GM23338 (cell line): Measurements from ENCODE around the gene ARRDC4. TPM values are rescaled to one million over a fixed set of nuclear protein-coding genes. Genes with fewer than 3 reads are reported as not detected.

ENCODE experiments used
- ATAC-seq: fragments of 200-7000 bp; cut with Tn5 transposase; 3 replicates; pipeline ENCODE4 v1.9.1; 2020
- DNase-seq: peaks from one replicate; pipeline ENCODE4 v3.0.0-alpha.2; 2015; ENCODE audit warnings: low spot score
- H2AFZ ChIP-seq: fragments of 200-600 bp; sonication (generic); 2 replicates; pipeline ENCODE4 v1.8.0; 2016; ENCODE audit warnings: antibody characterized with exemption, mild to moderate bottlenecking, moderate library complexity
- H3F3A ChIP-seq: fragments of 200-600 bp; sonication (generic); replicated peaks from 2 replicates; pipeline ENCODE4 v1.8.0; 2017; ENCODE audit warnings: antibody characterized with exemption, mixed run types, low read depth
- H3K27ac ChIP-seq: fragments of 200-600 bp; sonication (generic); 2 replicates; pipeline ENCODE4 v1.6.1; 2016; ENCODE audit warnings: low read depth
- H3K27me3 ChIP-seq: fragments of 200-600 bp; sonication (generic); 2 replicates; pipeline ENCODE4 v1.8.0; 2016; ENCODE audit warnings: mild to moderate bottlenecking, mixed run types, moderate library complexity; ENCODE audit not compliant: insufficient read depth
- H3K36me3 ChIP-seq: fragments of 200-600 bp; sonication (generic); 2 replicates; pipeline ENCODE4 v1.8.0; 2016; ENCODE audit warnings: mild to moderate bottlenecking; ENCODE audit not compliant: insufficient read depth
- H3K4me1 ChIP-seq: fragments of 200-600 bp; sonication (generic); 2 replicates; pipeline ENCODE4 v1.8.0; 2016; ENCODE audit warnings: mild to moderate bottlenecking, moderate library complexity; ENCODE audit not compliant: insufficient read depth
- H3K4me2 ChIP-seq: fragments of 200-600 bp; sonication (generic); 2 replicates; pipeline ENCODE4 v1.7.1; 2017; ENCODE audit warnings: mixed run types
- H3K4me3 ChIP-seq: fragments of 200-600 bp; sonication (generic); 2 replicates; pipeline ENCODE4 v1.6.1; 2016; ENCODE audit warnings: mixed run types
- H3K79me2 ChIP-seq: fragments of 200-600 bp; sonication (generic); replicated peaks from 2 replicates; pipeline ENCODE4 v1.8.0; 2017; ENCODE audit warnings: mild to moderate bottlenecking; ENCODE audit not compliant: insufficient read depth
- H3K9me2 ChIP-seq: fragments of 200-600 bp; sonication (generic); 2 replicates; pipeline ENCODE4 v1.8.0; 2017; ENCODE audit not compliant: insufficient read depth
- H4K20me1 ChIP-seq: fragments of 200-600 bp; sonication (generic); replicated peaks from 2 replicates; pipeline ENCODE4 v1.8.0; 2017; ENCODE audit warnings: mild to moderate bottlenecking; ENCODE audit not compliant: insufficient read depth
- H3K27ac Mint-ChIP-seq: 2 replicates; pipeline ENCODE4 v1.8.0; 2020; ENCODE audit warnings: inconsistent platforms, mild to moderate bottlenecking, moderate library complexity, mixed read lengths
- H3K27me3 Mint-ChIP-seq: 3 replicates; pipeline ENCODE4 v1.8.0; 2022; ENCODE audit warnings: low read depth, mild to moderate bottlenecking, moderate library complexity, mixed read lengths, inconsistent platforms; ENCODE audit not compliant: insufficient read depth, poor library complexity
- H3K36me3 Mint-ChIP-seq: 3 replicates; pipeline ENCODE4 v1.8.0; 2021; ENCODE audit warnings: low read depth, mild to moderate bottlenecking, inconsistent platforms, moderate library complexity, mixed read lengths
- H3K4me1 Mint-ChIP-seq: 3 replicates; pipeline ENCODE4 v1.8.0; 2020; ENCODE audit warnings: mild to moderate bottlenecking, inconsistent platforms, mixed read lengths
- H3K4me3 Mint-ChIP-seq: 3 replicates; pipeline ENCODE4 v1.8.0; 2021; ENCODE audit warnings: moderate library complexity, mild to moderate bottlenecking, inconsistent platforms, mixed read lengths
- H3K9me3 Mint-ChIP-seq: 3 replicates; pipeline ENCODE4 v1.8.0; 2020; ENCODE audit warnings: moderate library complexity, mild to moderate bottlenecking, inconsistent platforms, mixed read lengths
- CREB1 ChIP-seq: fragments of 250-450 bp; sonication (Bioruptor Pico); IDR thresholded peaks from 2 replicates; pipeline ENCODE4 v1.5.0; 2020; ENCODE audit warnings: low read depth, mild to moderate bottlenecking, moderate library complexity
- EZH2 ChIP-seq: fragments of 200-600 bp; sonication (generic); IDR thresholded peaks from one replicate; pipeline ENCODE4 v1.8.0; 2017; ENCODE audit warnings: antibody characterized with exemption, mild to moderate bottlenecking, low read depth; ENCODE audit not compliant: unreplicated experiment
- JUNB ChIP-seq: IDR thresholded peaks from one replicate; pipeline ENCODE4 v1.6.1; 2016; ENCODE audit warnings: antibody characterized with exemption; ENCODE audit not compliant: unreplicated experiment
- NANOG ChIP-seq: IDR thresholded peaks from 2 replicates; pipeline ENCODE4 v1.6.1; 2016; ENCODE audit warnings: antibody characterized with exemption, borderline replicate concordance
- POLR2AphosphoS5 ChIP-seq: IDR thresholded peaks from 2 replicates; pipeline ENCODE4 v1.6.1; 2016; ENCODE audit warnings: antibody characterized with exemption, low read depth
- STAT1 ChIP-seq: IDR thresholded peaks from one replicate; pipeline ENCODE4 v1.6.1; 2016; ENCODE audit warnings: antibody characterized with exemption; ENCODE audit not compliant: unreplicated experiment
- ZNF331 ChIP-seq: fragments of 250-450 bp; sonication (Bioruptor Pico); IDR thresholded peaks from 2 replicates; pipeline ENCODE4 v1.5.0; 2020; ENCODE audit warnings: low read depth, mild to moderate bottlenecking, moderate library complexity
- polyA plus RNA-seq: library from polyadenylated mRNA; unstranded; fragments of >200 nt; fragmentation: Nextera tagmentation; extraction: Ambion mirVana; gene quantifications from 2 replicates; pipeline ENCODE4 v1.2.1, GENCODE V29; 2016
- total RNA-seq: library from RNA; depleted of rRNA; stranded (reverse); fragments of >200 nt; shearing (Covaris generic); gene quantifications from 2 replicates; pipeline ENCODE4 v1.2.3, GENCODE V29; 2014
- TF ChIP-seq, protein P1 (sequence below): IDR thresholded peaks from one replicate; pipeline ENCODE4 v1.6.1; 2018; ENCODE audit warnings: antibody characterized with exemption; ENCODE audit not compliant: unreplicated experiment
- TF ChIP-seq, protein P2 (sequence below), 2 experiments: fragments of 200-600 bp in 1 of 2; sonication (generic) in 1 of 2; conservative IDR thresholded peaks; 2 replicates each; pipeline versions ENCODE4 v1.5.1 to v1.6.1; 2016 to 2017; ENCODE audit warnings: antibody characterized with exemption in 2 of 2, low read depth in 2 of 2, mild to moderate bottlenecking in 2 of 2, moderate library complexity in 1 of 2
- TF ChIP-seq, protein P3 (sequence below): IDR thresholded peaks from 2 replicates; pipeline ENCODE4 v1.6.1; 2016; ENCODE audit warnings: antibody characterized with exemption
- TF ChIP-seq, protein P4 (sequence below): fragments of 250-450 bp; sonication (Bioruptor Pico); IDR thresholded peaks from 2 replicates; pipeline ENCODE4 v1.5.0; 2020; ENCODE audit warnings: mild to moderate bottlenecking, moderate library complexity

Gene ARRDC4
- total and polyA plus RNA-seq, 2 experiments from 2014 or later = 2.0 to 6.9 TPM

DNA sequence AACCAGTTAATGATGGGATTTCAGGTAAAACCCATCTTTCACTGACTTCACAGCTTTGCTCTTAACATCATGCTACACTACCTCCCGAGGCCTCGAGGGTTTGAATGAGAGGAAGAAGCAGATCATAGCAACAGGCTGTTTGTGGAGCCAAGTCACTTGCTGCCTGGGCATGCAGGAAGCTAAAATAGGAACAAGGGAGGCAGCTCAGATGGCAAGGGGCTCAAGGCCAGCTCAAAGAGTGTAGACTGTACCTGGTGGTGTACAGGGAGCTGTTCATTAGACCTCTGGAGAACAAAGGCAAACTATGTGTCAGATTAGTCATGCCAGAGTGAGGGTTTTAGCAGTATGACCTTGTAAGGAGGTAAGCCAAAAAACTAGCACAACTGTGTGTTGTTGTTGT, 28.8 kb downstream of the ARRDC4 start (continued):
- TF ChIP-seq, protein P1, sequence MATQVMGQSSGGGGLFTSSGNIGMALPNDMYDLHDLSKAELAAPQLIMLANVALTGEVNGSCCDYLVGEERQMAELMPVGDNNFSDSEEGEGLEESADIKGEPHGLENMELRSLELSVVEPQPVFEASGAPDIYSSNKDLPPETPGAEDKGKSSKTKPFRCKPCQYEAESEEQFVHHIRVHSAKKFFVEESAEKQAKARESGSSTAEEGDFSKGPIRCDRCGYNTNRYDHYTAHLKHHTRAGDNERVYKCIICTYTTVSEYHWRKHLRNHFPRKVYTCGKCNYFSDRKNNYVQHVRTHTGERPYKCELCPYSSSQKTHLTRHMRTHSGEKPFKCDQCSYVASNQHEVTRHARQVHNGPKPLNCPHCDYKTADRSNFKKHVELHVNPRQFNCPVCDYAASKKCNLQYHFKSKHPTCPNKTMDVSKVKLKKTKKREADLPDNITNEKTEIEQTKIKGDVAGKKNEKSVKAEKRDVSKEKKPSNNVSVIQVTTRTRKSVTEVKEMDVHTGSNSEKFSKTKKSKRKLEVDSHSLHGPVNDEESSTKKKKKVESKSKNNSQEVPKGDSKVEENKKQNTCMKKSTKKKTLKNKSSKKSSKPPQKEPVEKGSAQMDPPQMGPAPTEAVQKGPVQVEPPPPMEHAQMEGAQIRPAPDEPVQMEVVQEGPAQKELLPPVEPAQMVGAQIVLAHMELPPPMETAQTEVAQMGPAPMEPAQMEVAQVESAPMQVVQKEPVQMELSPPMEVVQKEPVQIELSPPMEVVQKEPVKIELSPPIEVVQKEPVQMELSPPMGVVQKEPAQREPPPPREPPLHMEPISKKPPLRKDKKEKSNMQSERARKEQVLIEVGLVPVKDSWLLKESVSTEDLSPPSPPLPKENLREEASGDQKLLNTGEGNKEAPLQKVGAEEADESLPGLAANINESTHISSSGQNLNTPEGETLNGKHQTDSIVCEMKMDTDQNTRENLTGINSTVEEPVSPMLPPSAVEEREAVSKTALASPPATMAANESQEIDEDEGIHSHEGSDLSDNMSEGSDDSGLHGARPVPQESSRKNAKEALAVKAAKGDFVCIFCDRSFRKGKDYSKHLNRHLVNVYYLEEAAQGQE = no peak
- no peak for TF ChIP-seq JUNB
- TF ChIP-seq ZNF331 = no peak
- TF ChIP-seq, protein P2, sequence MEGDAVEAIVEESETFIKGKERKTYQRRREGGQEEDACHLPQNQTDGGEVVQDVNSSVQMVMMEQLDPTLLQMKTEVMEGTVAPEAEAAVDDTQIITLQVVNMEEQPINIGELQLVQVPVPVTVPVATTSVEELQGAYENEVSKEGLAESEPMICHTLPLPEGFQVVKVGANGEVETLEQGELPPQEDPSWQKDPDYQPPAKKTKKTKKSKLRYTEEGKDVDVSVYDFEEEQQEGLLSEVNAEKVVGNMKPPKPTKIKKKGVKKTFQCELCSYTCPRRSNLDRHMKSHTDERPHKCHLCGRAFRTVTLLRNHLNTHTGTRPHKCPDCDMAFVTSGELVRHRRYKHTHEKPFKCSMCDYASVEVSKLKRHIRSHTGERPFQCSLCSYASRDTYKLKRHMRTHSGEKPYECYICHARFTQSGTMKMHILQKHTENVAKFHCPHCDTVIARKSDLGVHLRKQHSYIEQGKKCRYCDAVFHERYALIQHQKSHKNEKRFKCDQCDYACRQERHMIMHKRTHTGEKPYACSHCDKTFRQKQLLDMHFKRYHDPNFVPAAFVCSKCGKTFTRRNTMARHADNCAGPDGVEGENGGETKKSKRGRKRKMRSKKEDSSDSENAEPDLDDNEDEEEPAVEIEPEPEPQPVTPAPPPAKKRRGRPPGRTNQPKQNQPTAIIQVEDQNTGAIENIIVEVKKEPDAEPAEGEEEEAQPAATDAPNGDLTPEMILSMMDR (conservative IDR thresholded peaks at IDR 0.05; ENCODE audit: low read depth in 2 of 2) = no peak
- no peak for TF ChIP-seq NANOG
- TF ChIP-seq, protein P3, sequence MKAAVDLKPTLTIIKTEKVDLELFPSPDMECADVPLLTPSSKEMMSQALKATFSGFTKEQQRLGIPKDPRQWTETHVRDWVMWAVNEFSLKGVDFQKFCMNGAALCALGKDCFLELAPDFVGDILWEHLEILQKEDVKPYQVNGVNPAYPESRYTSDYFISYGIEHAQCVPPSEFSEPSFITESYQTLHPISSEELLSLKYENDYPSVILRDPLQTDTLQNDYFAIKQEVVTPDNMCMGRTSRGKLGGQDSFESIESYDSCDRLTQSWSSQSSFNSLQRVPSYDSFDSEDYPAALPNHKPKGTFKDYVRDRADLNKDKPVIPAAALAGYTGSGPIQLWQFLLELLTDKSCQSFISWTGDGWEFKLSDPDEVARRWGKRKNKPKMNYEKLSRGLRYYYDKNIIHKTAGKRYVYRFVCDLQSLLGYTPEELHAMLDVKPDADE = no peak

DNA sequence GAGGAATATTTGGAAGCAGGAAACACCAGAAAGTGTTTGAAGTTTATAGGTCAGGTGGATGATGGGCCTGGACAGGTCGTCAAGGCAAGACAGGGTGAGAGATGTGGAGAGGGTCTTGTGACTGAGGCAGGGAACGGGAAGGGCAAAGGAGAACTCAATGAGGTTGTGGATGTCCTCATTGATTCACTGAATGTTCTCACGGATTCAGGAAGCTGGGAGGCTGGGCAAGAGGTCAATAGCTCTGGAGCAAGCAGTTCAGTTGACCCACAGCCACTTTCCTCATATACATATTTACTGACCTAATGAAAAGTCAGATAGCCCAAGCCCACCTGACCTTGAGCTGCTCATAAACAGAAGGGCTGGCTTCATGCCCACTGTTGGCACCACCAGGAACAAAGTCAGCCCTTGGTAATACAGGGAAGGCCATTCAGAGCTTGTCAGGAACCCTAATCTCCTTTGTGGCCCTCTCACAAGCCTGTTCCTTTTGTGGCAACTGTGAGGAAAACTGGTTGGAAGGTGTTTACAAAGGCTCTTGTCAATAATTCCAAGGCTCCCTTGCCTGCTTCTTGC, 31.6 kb downstream of the ARRDC4 start:
- Histone ChIP-seq H3K4me3 (no peak overlapping the region), H3K9me2 (0 out of 2 replicates have a peak, but pooled peaks cover 18% of the 10 kb centered on the region), H3K27me3 (no peaks in the 10 kb centered on the region), H3K4me2 (no peak overlapping the region), H2AFZ (no peak overlapping the region), H3K36me3 (no peaks in the 10 kb centered on the region), H4K20me1 (no peaks in the 10 kb centered on the region), H3F3A (no peaks in the 10 kb centered on the region), H3K4me1 (no peaks in the 10 kb centered on the region), H3K27ac (no peak overlapping the region), H3K79me2 (no peaks in the 10 kb centered on the region)
- ATAC-seq = no peak
- Mint-ChIP-seq H3K27me3 (peaks cover 4% of the 10 kb centered on the region), H3K9me3 (peaks cover 16% of the 10 kb centered on the region), H3K4me3 (no peak overlapping the region), H3K36me3 (peaks cover 8% of the 10 kb centered on the region), H3K4me1 (peaks cover 5% of the 10 kb centered on the region; the same call in 2 of the 3 replicates), H3K27ac (no peak overlapping the region)
- DNase-seq = no peak
- TF ChIP-seq POLR2AphosphoS5 (no peak), CREB1 (CRISPR knock-in tag) (no peak), ZNF331 (no peak), JUNB (no peak), STAT1 (no peak), EZH2 (no peak)
- TF ChIP-seq, protein P4, sequence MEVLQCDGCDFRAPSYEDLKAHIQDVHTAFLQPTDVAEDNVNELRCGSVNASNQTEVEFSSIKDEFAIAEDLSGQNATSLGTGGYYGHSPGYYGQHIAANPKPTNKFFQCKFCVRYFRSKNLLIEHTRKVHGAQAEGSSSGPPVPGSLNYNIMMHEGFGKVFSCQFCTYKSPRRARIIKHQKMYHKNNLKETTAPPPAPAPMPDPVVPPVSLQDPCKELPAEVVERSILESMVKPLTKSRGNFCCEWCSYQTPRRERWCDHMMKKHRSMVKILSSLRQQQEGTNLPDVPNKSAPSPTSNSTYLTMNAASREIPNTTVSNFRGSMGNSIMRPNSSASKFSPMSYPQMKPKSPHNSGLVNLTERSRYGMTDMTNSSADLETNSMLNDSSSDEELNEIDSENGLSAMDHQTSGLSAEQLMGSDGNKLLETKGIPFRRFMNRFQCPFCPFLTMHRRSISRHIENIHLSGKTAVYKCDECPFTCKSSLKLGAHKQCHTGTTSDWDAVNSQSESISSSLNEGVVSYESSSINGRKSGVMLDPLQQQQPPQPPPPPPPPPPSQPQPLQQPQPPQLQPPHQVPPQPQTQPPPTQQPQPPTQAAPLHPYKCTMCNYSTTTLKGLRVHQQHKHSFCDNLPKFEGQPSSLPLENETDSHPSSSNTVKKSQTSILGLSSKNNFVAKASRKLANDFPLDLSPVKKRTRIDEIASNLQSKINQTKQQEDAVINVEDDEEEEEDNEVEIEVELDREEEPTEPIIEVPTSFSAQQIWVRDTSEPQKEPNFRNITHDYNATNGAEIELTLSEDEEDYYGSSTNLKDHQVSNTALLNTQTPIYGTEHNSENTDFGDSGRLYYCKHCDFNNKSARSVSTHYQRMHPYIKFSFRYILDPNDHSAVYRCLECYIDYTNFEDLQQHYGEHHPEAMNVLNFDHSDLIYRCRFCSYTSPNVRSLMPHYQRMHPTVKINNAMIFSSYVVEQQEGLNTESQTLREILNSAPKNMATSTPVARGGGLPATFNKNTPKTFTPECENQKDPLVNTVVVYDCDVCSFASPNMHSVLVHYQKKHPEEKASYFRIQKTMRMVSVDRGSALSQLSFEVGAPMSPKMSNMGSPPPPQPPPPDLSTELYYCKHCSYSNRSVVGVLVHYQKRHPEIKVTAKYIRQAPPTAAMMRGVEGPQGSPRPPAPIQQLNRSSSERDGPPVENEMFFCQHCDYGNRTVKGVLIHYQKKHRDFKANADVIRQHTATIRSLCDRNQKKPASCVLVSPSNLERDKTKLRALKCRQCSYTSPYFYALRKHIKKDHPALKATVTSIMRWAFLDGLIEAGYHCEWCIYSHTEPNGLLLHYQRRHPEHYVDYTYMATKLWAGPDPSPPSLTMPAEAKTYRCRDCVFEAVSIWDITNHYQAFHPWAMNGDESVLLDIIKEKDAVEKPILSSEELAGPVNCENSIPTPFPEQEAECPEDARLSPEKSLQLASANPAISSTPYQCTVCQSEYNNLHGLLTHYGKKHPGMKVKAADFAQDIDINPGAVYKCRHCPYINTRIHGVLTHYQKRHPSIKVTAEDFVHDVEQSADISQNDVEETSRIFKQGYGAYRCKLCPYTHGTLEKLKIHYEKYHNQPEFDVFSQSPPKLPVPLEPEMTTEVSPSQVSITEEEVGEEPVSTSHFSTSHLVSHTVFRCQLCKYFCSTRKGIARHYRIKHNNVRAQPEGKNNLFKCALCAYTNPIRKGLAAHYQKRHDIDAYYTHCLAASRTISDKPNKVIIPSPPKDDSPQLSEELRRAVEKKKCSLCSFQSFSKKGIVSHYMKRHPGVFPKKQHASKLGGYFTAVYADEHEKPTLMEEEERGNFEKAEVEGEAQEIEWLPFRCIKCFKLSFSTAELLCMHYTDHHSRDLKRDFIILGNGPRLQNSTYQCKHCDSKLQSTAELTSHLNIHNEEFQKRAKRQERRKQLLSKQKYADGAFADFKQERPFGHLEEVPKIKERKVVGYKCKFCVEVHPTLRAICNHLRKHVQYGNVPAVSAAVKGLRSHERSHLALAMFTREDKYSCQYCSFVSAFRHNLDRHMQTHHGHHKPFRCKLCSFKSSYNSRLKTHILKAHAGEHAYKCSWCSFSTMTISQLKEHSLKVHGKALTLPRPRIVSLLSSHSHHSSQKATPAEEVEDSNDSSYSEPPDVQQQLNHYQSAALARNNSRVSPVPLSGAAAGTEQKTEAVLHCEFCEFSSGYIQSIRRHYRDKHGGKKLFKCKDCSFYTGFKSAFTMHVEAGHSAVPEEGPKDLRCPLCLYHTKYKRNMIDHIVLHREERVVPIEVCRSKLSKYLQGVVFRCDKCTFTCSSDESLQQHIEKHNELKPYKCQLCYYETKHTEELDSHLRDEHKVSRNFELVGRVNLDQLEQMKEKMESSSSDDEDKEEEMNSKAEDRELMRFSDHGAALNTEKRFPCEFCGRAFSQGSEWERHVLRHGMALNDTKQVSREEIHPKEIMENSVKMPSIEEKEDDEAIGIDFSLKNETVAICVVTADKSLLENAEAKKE (CRISPR knock-in tag) = no peak
- TF ChIP-seq, protein P3 = no peak
